HL-60/S4 treated with retinoic acid at 250 ng/mL for 4 days and 3 days (cell line): ENCODE data around the gene RBBP8NL.

ENCODE experiments used
- in situ Hi-C: fragments of 300-500 bp; cut with MboI; formaldehyde crosslinking; loops from 2 replicates; pipeline ENCODE4 v1.7.0; 2022; ENCODE audit warnings: low sequenced_read_pairs

Gene RBBP8NL, protein sequence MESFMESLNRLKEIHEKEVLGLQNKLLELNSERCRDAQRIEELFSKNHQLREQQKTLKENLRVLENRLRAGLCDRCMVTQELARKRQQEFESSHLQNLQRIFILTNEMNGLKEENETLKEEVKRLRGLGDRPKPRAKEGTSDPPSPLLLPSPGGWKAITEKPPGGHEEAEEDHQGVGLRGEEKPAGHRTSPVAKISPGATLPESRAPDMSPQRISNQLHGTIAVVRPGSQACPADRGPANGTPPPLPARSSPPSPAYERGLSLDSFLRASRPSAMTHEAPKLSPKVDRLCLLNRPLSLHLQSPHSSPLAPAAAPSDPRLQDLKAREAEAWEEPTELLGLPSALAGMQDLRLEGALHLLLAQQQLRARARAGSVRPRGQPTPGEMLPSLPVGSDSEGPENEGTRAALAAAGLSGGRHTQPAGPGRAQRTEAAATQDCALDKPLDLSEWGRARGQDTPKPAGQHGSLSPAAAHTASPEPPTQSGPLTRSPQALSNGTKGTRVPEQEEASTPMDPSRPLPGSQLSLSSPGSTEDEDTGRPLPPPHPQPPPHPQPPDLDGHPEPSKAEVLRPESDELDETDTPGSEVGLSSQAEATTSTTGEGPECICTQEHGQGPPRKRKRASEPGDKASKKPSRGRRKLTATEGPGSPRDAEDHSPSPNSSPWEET

DNA sequence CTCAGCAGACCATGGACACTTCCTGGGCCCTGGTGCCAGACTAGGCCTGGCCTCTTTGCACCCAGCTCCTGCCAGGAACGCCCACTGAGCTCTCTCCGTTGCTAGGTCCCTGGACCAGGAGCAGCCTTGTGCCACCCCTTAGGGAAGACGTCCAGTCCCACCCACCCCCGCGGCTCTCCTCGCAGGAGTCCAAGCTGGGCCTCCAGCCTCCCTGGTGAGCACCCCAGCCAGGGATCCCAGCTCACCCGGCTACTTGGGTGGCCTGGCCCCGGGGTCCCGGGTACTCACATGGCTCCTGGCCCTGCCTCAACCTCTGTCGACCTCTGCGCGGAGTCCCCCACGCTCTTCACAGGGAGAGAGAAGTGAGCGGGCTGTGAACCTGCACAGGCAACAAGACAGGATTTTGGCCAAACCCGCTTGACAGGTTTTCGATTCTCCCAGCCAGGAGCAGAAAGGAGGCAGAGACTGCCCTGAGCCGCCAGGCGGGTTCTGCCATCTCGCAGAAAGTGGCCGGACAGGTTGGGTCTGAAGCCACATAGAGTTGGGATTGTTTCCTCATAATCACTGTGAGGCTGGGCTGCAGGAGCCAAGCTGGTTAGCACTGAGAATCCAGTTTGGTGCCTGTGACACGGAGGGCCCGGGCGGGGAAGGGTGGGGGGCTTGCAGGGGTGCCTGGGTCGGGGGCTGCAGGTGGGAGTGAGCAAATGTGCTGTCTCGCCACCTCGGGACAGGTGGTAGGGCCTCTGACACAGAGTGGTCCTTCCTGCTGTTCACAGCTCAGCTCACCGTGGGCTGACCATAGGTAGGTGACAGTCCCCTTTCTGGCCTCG is at the start of gene RBBP8NL:
Gene RBBP8NL, minus strand, starts transcription at position 368 of the 830 bp plus-strand sequence. CDS start 7,892 bp downstream, outside the sequence.
- in situ Hi-C loops: no loop called here

DNA sequence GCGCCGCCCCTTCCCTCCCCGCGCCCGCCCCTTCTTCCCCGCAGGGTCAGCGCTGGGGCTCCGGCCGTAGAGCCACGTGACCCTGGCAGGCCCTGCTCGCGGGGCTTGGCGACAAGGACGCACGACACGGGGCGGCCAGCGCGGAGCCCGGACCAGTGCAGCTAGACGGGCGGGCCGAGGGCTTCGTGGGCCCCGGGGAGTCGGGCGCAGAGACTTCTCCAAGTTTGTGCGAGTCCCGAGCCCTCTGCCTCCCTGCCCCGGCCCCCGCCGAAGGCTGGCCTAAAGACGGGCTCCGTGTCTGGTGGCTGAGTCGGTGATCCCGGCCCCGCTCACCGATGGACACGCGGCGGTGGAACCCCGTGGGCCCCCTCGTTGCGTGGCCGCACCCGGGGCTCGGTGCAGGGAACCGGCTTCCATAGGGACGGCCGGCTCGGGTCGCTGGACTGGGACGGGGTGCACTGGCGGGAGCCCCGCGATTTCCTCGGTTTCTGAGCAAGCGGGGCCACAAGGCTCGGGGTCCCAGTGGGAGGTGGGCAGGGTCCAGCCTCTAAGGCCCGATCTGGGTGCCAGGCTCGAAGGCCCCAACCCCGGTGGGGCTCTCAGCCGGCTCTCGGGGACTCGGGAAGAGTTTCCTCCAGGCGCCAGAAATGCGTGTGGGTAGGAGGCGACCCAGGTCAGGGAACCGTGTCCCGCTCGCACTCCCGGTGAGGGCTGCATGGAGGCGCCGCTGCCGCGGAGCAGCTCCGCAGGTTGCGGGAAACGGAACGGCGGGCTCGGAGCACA is 48.9 kb upstream of the RBBP8NL start:
- in situ Hi-C loops: loop anchor here (25.0 kb wide), 1 partner anchor 311 kb away; the partner anchor contains the start of gene MRGBP

DNA sequence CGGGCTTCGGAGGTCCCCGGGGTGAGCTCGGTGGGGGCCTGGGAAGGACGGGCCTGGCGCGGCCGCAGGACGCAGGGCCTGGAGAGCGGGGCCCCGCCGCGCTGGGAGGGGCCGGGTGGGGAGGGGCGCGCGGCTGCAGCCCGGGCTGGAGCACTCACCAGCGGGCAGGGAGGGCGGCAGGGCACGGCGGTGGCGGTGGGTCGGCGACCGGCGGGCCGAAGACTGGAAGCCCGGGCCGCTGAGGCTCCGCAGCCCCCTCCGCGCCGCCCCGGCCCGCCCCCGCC is 48.4 kb upstream of the RBBP8NL start, which contains the start of gene GATA5:
Gene GATA5, minus strand, starts transcription at position 224 of the 284 bp plus-strand sequence. CDS start 474 bp downstream, outside the sequence.
- in situ Hi-C loops: loop anchor here (25.0 kb wide), 1 partner anchor 312 kb away; the partner anchor contains the start of gene MRGBP

DNA sequence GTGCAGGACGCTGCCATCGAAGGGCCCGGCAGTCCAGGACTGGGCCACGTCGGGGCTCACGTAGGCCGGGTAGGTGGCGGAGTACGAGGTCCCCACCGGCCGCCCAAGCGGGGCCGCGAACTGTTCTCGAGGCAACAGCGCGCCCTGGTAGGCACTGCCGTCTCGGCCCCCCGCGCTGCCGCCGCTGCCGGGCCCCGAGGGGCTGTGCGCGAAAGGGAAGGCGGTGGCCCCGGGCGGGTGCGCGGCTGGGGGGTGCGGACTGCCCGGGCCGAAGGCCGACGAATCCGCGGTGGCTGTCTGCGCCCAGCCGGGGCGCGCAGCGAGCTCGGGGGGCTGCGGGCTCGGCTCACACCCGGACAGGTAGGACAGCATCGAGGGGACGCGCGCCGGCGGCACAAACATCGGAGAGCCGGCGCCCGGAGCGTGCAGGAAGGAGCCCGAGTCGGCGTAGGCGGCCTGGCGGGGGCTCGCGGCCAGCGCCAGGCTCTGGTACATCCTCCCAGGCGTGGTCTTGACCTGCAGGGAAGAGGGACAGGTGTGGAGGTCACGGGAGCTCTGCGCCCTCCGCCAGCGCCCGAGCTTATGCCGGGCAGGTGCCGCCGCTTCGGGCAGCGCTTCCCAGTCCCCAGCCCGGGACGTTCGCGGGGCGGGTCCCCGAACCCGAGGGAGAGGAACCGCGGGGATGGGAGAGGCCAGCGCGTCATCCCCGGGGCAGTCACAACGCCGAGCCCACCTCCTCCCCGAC is 47.9 kb upstream of the RBBP8NL start:
- in situ Hi-C loops: loop anchor here (25.0 kb wide), 1 partner anchor 312 kb away; the partner anchor contains the start of gene MRGBP

DNA sequence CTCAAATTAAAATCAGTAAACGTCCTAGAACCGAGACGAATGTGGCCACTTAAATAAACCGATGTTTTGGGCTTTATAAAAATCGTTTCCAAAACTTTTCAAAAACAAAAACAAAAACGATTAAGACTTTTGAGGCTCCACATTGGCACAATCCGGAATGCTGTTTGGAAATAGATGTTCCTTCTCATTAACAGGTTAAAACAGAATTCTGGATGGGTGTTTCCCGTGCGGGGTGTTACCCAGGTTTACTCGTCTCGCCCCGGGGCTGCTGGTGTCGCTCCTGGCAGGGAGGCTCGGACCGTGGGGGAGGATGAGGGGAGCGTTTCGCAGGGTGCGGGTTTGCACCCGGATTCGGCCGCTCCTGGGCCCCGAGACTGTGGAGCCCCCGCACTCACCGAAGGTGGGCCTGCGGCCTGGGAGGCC is 47.3 kb upstream of the RBBP8NL start:
- in situ Hi-C loops: loop anchor here (25.0 kb wide), 1 partner anchor 313 kb away; the partner anchor contains the start of gene MRGBP

DNA sequence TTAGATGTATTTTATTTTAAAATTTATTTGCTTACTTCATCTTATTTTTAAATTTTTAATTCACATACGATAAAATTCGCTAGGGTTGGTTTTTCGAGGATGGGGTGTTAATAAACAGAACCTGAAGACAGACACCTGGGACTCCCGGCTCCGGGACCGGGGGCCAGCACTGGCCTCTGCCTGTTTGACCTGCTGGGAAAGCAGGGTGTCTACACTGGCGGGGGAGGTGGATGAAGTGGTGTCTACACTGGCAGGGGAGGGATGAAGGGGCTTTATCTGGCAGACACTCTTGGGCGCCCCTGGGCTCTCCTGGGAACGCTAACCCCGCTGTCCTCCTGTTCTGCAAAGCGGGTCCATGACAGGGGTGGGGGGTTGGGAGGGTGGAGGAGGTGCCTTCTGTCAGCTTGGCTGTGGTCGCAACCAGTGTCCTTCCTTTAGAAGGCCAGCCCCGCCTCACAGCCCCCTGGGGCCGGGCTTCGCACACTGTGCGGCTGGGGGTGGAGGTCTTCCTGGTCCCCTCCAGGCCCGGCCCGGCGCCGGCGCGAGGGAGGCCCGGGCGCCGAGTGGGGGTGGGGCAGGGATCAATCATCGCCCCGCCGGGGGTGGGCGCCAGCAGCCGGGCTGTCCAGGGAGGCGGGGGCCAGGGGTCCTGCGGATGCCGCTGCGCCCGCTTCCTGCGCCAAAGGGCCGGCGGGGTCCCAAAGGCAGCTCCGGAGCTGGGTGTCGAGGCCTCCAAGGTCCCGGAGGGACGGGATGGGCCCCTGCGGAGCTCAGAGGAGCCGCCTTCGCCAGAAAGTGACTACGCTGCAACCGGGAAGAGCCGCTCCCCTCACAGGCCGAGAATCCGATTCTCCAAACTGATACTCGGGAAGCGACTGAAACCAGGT is 46.6 kb upstream of the RBBP8NL start:
- in situ Hi-C loops: no loop called here

DNA sequence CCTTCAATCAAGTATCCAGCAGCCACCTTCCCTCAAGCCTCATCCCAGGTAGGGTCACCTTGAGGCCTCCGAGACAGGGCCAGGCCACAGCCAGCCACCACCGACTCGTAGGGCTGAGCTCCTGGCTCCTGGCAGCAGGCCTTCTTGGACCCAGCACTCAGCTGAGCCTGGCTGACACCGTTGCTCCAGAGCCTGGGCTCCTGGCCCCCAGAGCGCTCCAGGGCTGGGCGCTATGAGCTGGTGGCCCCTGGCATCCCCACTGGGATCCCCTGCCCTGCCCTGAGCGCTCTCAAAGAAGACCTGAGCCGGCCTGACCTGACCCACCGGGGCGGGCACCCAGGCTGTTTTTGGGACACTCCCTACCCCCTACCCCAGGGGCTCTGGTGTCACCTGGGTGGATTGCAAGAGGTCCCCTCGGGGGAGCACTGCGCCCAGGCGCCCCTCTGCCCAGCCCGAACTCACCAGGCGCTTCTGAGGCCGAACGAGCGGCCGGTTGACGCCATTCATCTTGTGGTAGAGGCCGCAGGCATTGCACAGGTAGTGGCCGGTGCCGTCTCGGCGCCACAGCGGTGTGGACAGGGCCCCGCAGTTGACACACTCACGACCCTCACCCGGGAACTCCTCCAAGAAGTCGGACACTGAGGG is 45.7 kb upstream of the RBBP8NL start:
- in situ Hi-C loops: no loop called here

DNA sequence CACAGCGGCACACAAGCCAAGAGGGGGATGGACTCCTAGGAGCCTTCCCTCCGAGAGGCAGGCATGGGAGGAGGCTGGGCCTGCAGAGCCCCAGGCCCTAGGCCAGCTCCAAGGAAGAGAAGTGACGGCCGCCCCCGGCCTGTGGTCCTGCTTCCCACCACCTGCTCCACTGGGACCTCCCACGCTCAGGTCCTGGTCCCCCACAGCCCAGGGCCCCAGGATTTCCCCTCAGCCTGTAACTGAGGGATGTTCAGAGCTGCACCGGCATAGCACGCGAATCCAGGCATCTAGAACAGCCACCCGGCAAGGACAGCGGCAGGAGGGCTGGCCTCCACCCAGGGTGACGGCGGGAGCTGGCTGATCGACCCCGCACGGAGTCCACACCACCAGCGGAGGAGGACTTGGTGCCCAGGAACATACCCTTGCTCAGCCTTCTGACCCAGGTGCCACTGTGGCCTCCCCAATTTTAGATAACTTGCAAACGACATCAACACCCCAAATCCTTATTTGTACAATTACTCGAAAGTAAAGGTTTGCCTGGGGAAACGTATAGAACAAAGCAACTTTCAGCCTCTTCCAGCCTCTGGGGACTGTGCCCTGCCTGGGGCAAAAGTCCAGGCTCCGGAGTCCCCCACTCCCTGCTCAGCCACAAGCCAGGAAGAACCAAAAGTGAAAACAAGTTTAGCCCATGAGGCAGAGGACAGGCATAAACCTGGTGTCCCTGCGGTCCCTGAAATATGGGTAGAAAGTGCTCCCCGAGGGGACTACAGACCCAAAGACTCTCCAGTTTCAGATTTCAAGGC is 45.0 kb upstream of the RBBP8NL start:
- in situ Hi-C loops: no loop called here

DNA sequence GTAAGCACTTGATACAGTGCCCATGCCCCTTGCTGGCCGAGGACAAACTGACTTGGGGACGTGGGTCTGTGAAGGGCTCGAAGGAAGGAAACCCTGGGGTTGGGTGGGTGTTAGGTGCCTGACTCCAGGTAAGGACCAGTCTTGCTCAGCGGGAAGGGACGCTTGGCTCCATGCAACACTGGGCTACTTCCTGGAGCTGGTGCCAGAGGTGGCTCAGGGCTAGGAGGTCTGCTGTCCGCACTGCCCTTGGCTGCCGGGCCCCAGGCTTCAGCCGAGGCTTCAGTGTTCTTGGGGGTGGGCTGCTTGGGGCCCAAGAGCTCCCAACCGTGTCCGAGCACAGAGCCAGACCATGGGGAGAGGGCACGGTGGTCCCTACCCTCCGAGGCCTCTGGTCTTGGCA is 43.1 kb upstream of the RBBP8NL start:
- in situ Hi-C loops: no loop called here

DNA sequence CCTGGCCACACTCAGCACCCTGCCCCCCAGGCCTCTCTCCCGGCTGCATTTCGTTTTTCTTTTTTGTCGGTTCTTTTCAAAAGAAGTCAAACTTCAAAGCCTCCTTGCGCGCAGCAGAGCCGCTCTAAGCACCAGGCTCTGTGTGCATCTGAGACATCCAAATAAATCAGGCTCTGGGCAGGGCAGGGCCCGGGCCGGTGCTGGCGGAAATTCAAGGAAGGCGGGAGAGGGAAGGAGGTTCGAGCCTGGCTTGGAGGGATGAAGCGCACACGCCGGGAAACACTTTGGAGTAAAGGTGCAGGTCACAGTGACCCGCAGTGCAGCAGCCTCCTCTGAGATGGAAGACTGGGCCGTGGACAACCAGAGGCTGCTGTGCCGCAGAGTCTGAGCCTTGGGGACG is 42.7 kb upstream of the RBBP8NL start:
- in situ Hi-C loops: no loop called here

DNA sequence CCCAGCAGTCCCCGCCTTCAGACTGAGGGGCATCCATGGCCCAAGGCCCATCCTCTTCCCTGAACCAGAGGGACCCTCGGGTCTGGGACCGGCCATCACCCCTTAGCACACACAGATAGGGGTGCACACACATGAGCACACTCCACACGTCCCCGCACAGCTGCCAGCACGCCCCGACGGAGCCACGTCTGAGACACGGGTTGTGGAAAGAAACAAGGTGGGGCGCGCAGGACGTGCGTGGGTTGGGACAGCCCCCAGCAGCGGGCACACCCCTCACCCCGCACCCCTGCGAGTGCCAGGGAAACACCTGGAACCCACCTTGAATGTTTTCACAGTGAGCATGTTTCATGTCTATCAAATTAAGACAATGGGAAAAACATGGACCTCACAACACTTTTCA is 42.0 kb upstream of the RBBP8NL start:
- in situ Hi-C loops: no loop called here

DNA sequence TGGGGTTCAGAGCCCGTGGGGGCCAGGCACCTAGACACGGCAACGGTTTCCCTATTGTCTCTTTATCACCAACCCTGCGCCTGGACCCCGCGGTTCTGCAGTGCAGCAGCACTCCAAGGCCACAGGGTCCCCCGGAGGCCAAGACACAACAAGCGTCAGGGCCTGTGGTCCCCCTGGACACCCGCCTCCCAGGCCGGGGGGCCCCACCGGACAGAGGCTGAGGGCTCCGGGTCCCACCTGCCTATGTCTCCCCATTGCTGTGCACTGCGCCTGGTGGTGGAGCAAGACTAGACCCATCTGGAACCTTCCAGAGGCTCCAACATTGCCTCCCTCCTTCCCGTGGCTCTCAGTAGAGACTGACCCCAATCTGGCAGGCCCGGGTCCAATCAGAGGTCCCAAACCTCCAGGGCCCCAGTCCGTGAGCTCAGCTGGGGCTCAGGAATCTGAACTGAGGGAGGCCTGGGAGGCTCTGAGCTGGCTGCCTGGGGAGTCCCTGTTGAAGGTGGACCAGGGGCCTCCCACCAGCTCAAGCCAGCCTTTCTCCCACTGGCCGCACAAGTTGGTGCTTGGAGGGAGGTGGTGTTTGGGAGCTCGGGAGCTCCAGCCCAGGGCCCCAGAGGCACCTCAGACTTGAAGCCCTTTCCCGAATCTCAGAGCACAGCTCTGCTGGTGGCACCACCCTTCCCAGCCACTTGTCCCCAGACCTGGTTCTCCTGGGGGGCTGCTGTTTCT is 39.6 kb upstream of the RBBP8NL start:
- in situ Hi-C loops: no loop called here

DNA sequence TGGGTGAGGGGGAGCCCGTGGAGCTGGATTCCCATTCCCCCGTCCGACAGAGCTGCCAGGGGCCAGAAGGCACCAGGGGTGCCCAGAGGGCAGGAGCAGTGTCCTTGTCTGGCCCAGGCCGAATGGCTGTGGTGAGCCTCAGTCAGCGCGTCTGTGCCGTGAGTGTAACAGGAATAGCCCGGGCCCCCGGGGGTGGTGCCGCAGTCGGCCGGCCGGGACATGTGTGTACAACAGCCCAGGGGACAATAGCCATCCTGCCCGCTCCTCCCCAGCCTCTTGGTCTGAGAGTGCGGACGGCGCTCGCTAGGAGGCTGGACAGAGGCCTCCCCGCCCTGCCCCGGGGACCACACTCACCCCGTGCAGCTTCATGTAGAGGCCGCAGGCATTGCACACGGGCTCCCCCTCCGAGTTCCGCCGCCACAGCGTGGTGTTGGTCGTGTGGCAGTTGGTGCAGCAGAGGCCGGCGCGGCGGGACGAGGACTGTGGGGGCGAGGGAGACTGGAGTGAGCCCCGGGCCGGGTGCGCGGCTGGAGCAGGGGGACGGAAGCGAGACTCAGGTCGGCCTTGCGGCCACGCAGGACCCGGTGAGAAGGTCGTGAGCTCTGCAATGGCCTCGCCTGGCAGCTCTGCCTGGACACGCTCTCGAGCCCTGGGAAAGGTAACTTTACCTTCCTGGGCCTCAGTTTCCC is 38.9 kb upstream of the RBBP8NL start:
- in situ Hi-C loops: no loop called here

DNA sequence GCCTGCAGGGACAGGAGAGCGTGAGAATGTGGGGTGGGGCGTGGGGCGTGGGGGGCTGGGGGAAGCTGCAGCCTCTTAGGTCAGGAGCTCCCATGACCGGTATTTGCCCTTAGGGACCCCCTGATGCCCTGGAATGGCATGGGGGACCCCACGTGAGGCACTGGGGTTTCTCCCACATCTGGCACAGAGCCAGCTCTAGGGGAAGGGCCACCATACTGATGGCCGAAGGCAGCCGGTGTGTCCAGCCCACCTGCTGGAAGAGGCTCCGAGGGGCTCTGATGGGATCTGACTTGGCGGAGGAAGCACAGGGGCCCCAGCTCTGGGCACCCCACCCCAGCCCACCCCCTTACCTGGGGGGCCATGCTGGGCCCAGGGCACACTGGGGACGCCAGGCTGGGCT is 37.7 kb upstream of the RBBP8NL start:
- in situ Hi-C loops: no loop called here

DNA sequence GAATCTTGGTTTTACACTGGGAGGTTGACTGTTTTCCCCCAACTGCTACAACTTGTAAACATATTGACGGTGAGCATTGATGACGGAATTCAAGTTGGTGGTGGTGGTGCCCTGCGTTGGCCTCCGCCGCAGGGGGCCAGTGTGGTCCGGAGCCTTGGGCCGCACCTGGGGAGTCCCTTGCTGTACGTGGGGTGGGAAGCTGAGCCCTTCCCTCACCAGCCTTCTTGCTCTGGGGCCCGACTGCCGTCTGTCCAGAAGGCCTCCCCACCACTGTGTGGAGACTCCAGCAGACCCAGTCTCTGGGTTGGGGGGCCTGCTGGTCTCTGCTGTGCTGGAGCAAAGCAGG is 37.1 kb upstream of the RBBP8NL start:
- in situ Hi-C loops: no loop called here
